ENCODE measurements around the gene CRHBP.
"Not testable (repeated sequence)": the region's sequence is repeated elsewhere in the genome, so short reads cannot be mapped to it uniquely, and the experiment has no call there.

CRHBP gene

GRCh38 chr5:76945238-76945637 is 7.6 kb upstream of the CRHBP start:
- not testable (repeated sequence) for H3K4me3 Mint-ChIP-seq; DNase-seq; H3K36me3 Mint-ChIP-seq (ENCODE audit: low read depth); H3K4me1 Mint-ChIP-seq (ENCODE audit: low read depth); H3K27ac Mint-ChIP-seq; H3K9me3 Mint-ChIP-seq
- H3K27me3 Mint-ChIP-seq = peaks cover 22% of the 10 kb centered on the region

DNA sequence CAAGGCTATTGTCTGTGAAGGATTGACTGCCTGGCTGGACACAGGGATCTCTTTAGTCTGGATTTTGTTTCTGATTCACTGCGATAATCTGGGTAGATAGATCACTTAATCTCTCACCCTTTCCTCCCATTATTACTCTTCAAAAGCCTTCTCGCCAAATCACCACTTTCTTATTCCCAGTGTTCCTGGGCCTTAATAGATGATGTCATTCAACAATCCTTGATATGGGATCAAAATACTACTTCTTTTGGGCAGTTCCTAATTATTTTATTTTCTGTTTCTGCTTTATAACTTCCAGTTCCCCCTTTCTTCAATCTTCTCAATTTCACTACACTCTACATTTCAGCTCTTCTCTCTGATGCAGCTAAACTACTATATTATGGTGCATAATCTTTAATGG is 6.8 kb upstream of the CRHBP start:
- no peaks in the 10 kb centered on the region for H3K36me3 Mint-ChIP-seq (ENCODE audit: low read depth)
- DNase-seq = no peak
- H3K4me1 Mint-ChIP-seq (ENCODE audit: low read depth) = peaks cover under 1% of the 10 kb centered on the region
- no peak overlapping the region for H3K4me3 Mint-ChIP-seq
- no peaks in the 10 kb centered on the region for H3K9me3 Mint-ChIP-seq
- H3K27ac Mint-ChIP-seq = no peak overlapping the region
- peaks cover 23% of the 10 kb centered on the region for H3K27me3 Mint-ChIP-seq

DNA sequence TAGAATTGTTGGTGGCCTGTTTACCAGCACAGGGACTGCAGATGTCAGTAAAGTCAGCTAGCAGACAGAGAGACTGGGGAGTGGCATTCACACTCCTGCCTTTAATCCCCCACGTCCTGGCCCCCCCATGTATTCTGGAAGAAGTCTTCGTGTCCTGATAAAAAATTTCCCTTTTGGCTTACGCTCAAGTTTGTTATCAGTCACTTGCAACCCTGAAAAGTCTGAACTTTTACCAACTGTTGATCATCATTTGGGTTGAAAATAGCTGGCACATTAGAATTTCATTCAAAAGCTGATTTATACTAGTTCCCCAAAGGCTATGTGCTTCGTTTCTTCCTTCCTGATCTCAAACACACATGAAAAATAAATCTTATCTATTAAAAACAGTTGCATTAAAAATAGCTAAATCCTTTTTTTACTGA is 5.8 kb upstream of the CRHBP start:
- Mint-ChIP-seq H3K4me1 (ENCODE audit: low read depth) (no peaks in the 10 kb centered on the region), H3K9me3 (no peaks in the 10 kb centered on the region), H3K36me3 (ENCODE audit: low read depth) (no peaks in the 10 kb centered on the region), H3K27me3 (peaks cover 29% of the 10 kb centered on the region), H3K27ac (no peak overlapping the region), H3K4me3 (no peak overlapping the region)
- DNase-seq = no peak

DNA sequence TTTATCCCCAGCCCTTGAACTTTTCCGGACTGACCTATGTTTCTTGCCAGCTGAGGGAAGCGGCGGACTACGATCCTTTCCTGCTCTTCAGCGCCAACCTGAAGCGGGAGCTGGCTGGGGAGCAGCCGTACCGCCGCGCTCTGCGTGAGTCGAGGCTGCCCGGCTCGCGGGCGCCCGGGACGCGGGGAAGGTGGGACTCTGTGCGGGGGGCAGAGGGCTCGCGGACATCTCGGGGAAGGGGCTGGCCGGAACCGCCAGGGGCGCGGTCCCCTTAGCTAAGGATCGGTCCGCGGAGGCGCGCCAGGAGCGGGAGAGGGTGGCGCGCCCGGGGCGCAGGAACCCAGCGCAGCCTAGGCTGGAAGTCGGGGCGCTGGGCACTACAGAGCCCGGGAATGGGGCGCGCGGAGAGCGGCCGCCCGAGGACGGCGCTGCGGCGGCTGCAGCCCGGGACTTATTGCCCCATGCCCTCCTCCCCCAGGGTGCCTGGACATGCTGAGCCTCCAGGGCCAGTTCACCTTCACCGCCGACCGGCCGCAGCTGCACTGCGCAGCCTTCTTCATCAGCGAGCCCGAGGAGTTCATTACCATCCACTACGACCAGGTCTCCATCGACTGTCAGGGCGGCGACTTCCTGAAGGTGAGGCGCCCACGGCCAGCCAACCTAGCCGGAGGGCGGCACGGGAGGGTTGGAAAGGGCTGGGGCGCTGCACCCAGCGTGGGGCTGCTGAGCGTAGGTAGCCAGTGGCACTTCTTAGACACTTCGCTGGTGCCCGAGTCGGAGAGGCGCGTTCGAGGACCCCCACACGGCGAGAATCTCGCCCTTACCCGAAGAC is 922 bp downstream of the CRHBP start:
- peak overlapping the region; percentile 31 for H3K4me3 Mint-ChIP-seq
- no peak overlapping the region for H3K27ac Mint-ChIP-seq
- DNase-seq = peak; percentile 29
- H3K4me1 Mint-ChIP-seq (ENCODE audit: low read depth) = peaks cover 12% of the 10 kb centered on the region
- no peaks in the 10 kb centered on the region for H3K36me3 Mint-ChIP-seq (ENCODE audit: low read depth)
- no peaks in the 10 kb centered on the region for H3K9me3 Mint-ChIP-seq
- H3K27me3 Mint-ChIP-seq = peaks cover 51% of the 10 kb centered on the region

- peaks cover 18% of the 10 kb centered on the region for H3K4me1 Mint-ChIP-seq (ENCODE audit: low read depth)
- no peaks in the 10 kb centered on the region for H3K9me3 Mint-ChIP-seq
- peak overlapping the region; percentile 31 for H3K4me3 Mint-ChIP-seq
- no peak for DNase-seq
- H3K27ac Mint-ChIP-seq = no peak overlapping the region
- no peaks in the 10 kb centered on the region for H3K36me3 Mint-ChIP-seq (ENCODE audit: low read depth)
- H3K27me3 Mint-ChIP-seq = peaks cover 50% of the 10 kb centered on the region
Measured at GRCh38 chr5:76954383-76954763, 1.5 kb downstream of the CRHBP start.

DNA sequence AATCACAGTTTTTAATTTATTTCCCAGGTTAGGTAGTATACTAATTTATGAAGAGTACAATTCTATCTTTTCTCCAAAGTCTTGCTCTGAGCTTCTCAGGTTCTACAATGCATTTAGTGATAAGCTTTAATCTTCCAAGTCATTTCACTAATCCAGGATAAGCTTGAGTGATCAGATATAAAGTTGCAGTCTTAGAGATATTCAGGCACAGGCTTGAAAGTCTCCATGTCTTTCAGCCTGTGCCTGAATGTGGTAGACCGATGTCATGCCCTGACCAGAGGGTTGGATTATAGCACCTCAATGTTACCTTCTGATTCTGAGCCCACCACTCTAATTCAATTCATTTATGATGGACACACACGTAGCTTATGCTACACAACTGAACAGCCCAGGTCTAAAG is 3.2 kb downstream of the CRHBP start:
- no peaks in the 10 kb centered on the region for H3K9me3 Mint-ChIP-seq
- no peak for DNase-seq
- no peak overlapping the region for H3K4me3 Mint-ChIP-seq
- H3K27ac Mint-ChIP-seq = no peak overlapping the region
- peaks cover 50% of the 10 kb centered on the region for H3K27me3 Mint-ChIP-seq
- peaks cover 27% of the 10 kb centered on the region for H3K4me1 Mint-ChIP-seq (ENCODE audit: low read depth)
- no peaks in the 10 kb centered on the region for H3K36me3 Mint-ChIP-seq (ENCODE audit: low read depth)

DNA sequence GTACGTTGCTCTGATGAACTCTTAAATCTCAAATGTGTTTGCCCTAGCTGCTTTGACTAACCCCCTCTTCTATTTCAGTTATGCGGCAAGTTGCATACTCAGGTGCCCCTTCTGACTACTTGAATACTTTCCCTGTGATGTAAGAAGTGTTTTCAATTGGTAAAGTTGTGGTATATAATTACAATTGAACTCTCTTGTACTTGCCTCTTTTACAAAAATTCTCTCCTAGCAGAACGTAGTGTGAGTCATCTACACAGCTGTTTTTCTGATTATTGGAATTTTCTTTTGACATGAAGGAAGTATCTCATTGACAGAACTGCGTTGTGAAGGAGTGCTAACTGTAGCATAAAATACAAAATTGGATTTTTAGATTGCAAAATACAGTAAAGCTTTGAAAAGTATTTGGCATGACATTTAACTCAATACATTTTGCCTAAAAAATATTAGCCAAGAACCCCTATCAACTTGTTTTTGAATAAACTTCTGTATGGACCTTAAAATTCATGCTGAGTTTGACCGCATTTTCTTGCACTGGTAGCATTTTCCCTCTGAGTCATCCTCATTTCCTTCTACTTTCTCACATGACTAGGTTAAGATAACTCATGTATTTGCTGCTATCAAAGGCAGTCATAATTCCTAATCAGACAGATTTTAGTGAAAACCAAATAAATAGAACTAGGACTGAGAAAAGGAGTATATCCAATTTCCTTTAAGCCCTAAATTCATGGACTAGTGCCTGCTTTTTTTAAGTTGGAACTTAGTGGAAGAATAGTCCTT is 6.3 kb downstream of the CRHBP start:
- Mint-ChIP-seq H3K4me1 (ENCODE audit: low read depth) (peaks cover 21% of the 10 kb centered on the region), H3K27ac (no peak overlapping the region), H3K36me3 (ENCODE audit: low read depth) (no peaks in the 10 kb centered on the region), H3K4me3 (no peak overlapping the region), H3K27me3 (peaks cover 28% of the 10 kb centered on the region), H3K9me3 (no peaks in the 10 kb centered on the region)
- DNase-seq = no peak

- no peak overlapping the region for H3K4me3 Mint-ChIP-seq
- H3K27me3 Mint-ChIP-seq = peaks cover 18% of the 10 kb centered on the region
- DNase-seq = no peak
Measured at GRCh38 chr5:76960004-76960625, 7.3 kb downstream of the CRHBP start.

GRCh38 chr5:76964060-76964459 is 11.2 kb downstream of the CRHBP start:
- DNase-seq = no peak

More at GRCh38 chr5:76960004-76960625, 7.3 kb downstream of the CRHBP start:
- H3K27ac Mint-ChIP-seq = no peak overlapping the region
- no peaks in the 10 kb centered on the region for H3K9me3 Mint-ChIP-seq
- no peaks in the 10 kb centered on the region for H3K36me3 Mint-ChIP-seq (ENCODE audit: low read depth)
- H3K4me1 Mint-ChIP-seq (ENCODE audit: low read depth) = peaks cover 17% of the 10 kb centered on the region

DNA sequence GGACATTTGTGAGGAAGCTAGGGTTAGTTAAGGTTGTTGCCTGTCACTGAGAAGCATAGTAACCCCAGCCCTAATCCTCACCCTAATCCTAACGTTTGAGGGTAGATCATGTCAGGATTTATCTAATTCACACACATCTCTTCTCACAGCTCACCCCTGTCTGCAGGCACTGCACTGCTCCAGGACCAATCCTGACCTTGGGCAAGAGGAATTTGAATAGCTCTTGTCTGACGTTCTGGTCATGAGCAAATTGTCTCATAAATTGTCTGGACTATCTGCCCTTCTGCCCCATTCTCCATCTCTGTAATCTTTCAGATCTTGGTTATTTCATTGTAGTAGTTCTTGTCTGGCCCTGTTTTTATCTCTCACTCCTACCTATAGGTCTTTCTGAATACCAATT is 18.7 kb downstream of the CRHBP start:
- H3K27me3 Mint-ChIP-seq = peaks cover 11% of the 10 kb centered on the region
- no peak overlapping the region for H3K4me3 Mint-ChIP-seq
- H3K36me3 Mint-ChIP-seq (ENCODE audit: low read depth) = no peaks in the 10 kb centered on the region
- no peaks in the 10 kb centered on the region for H3K4me1 Mint-ChIP-seq (ENCODE audit: low read depth)
- no peaks in the 10 kb centered on the region for H3K9me3 Mint-ChIP-seq
- DNase-seq = no peak
- H3K27ac Mint-ChIP-seq = no peak overlapping the region

More at GRCh38 chr5:76964060-76964459, 11.2 kb downstream of the CRHBP start:
- H3K27ac Mint-ChIP-seq = no peak overlapping the region
- peaks cover 3% of the 10 kb centered on the region for H3K27me3 Mint-ChIP-seq
- H3K36me3 Mint-ChIP-seq (ENCODE audit: low read depth) = no peaks in the 10 kb centered on the region
- peaks cover 12% of the 10 kb centered on the region for H3K4me1 Mint-ChIP-seq (ENCODE audit: low read depth)
- H3K4me3 Mint-ChIP-seq = no peak overlapping the region
- H3K9me3 Mint-ChIP-seq = no peaks in the 10 kb centered on the region

GRCh38 chr5:76972689-76973088 is 19.8 kb downstream of the CRHBP start:
- DNase-seq = no peak
- H3K4me1 Mint-ChIP-seq (ENCODE audit: low read depth) = no peaks in the 10 kb centered on the region
- peaks cover 11% of the 10 kb centered on the region for H3K27me3 Mint-ChIP-seq
- no peaks in the 10 kb centered on the region for H3K9me3 Mint-ChIP-seq
- H3K4me3 Mint-ChIP-seq = no peak overlapping the region
- no peaks in the 10 kb centered on the region for H3K36me3 Mint-ChIP-seq (ENCODE audit: low read depth)
- no peak overlapping the region for H3K27ac Mint-ChIP-seq

DNA sequence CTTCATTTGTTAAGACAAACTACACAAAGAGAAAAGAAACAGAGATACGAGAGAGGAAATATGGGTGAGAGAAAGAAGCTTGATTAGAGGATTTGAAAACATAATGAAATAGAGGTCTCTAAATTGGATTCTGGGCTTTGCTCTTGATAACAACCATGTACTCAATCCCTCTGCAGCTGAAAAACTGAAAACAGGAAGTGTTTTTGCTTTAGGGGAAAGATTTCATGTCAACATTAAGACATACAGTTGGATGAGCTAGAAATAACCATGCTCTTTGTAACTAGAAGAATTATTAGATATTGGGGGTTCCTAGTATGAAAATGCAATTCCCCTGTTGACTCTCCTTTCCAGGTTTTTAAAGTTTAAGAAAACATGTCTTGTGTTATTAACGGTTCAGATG is 21.9 kb downstream of the CRHBP start:
- H3K27ac Mint-ChIP-seq = no peak overlapping the region
- no peaks in the 10 kb centered on the region for H3K4me1 Mint-ChIP-seq (ENCODE audit: low read depth)
- H3K36me3 Mint-ChIP-seq (ENCODE audit: low read depth) = no peaks in the 10 kb centered on the region
- no peak overlapping the region for H3K4me3 Mint-ChIP-seq
- H3K27me3 Mint-ChIP-seq = peaks cover 11% of the 10 kb centered on the region
- no peaks in the 10 kb centered on the region for H3K9me3 Mint-ChIP-seq
- DNase-seq = no peak

- no peak overlapping the region for H3K4me3 Mint-ChIP-seq
- no peaks in the 10 kb centered on the region for H3K27me3 Mint-ChIP-seq
- no peak overlapping the region for H3K27ac Mint-ChIP-seq
- no peaks in the 10 kb centered on the region for H3K36me3 Mint-ChIP-seq (ENCODE audit: low read depth)
- H3K9me3 Mint-ChIP-seq = no peaks in the 10 kb centered on the region
- no peak for DNase-seq
- no peaks in the 10 kb centered on the region for H3K4me1 Mint-ChIP-seq (ENCODE audit: low read depth)
Measured at GRCh38 chr5:76978869-76979268, 26.0 kb downstream of the CRHBP start.

- DNase-seq = no peak
- Mint-ChIP-seq H3K4me3 (no peak overlapping the region), H3K27me3 (no peaks in the 10 kb centered on the region), H3K27ac (no peak overlapping the region), H3K4me1 (ENCODE audit: low read depth) (no peaks in the 10 kb centered on the region), H3K36me3 (ENCODE audit: low read depth) (no peaks in the 10 kb centered on the region), H3K9me3 (no peaks in the 10 kb centered on the region)
Measured at GRCh38 chr5:76980518-76981144, 27.8 kb downstream of the CRHBP start.
